ENCODE data around the gene EIF3L.

The EIF3L gene

DNA sequence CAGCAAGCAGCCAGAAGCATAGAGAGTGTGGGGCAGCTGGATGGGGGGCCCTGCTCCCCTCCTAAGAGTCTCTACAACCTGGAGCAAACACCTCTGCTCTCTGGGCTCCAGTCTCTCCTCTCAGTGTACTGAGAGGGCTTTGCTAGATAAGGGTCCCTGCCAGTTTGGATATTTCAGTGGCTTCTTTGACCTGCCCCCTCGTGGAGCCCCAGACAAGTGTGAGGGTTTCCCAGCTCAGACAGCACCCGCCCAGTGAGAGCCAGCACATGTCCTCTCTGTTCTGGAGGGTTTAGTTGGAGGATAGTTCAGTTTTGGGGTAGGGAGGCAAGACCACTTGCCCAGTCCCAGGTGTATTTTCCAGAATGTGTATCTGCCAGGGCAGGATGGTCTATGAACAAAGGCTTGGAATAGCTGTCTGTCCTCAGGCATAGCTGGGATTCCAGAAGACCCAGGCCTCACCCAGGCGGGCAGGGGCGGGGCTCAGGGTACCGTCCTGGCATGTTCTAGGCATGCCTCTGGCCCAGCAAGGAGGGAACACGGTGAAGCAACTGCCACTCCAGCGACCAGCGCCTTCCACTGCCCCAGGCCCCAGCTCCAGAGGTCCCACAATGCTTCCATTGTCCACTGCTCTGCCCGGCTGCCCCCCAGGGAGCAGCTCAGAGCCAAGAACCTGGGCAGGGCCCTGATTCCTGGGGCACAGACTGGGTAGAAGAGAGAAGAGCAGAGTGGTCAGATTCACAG, 49.4 kb downstream of the EIF3L start:
- Histone ChIP-seq H3K27ac (ENCODE audit: low read length, poor library complexity, severe bottlenecking) (peak overlapping the region; percentile 41), H3K36me3 (ENCODE audit: control insufficient read depth in 1 of 2, insufficient read depth in 2 of 2, low read depth in 1 of 2, low read length in 2 of 2) (no peaks in the 10 kb centered on the region), H3K27me3 (ENCODE audit: control insufficient read depth in 1 of 2, insufficient read depth in 1 of 2, low read length in 2 of 2) (no peaks in the 10 kb centered on the region), H2BK5ac (ENCODE audit: low read depth, low read length, poor library complexity, severe bottlenecking) (no peak overlapping the region), H2BK15ac (ENCODE audit: low read depth, poor library complexity, severe bottlenecking) (no peak overlapping the region), H3K4me2 (ENCODE audit: low read length, poor library complexity, severe bottlenecking) (no peak overlapping the region), H3K4me3 (ENCODE audit: insufficient read depth in 1 of 2, low read depth in 1 of 2, low read length in 2 of 2) (no peak overlapping the region), H3K4ac (ENCODE audit: low read depth in 1 of 2, low read length in 2 of 2) (peak overlapping the region; percentile 64 to 68), H3K79me1 (replicated peaks; ENCODE audit: low read length, poor library complexity, severe bottlenecking) (no peaks in the 10 kb centered on the region), H3K18ac (ENCODE audit: low read depth in 1 of 2, low read length in 2 of 2) (peak overlapping the region; percentile 30 to 86), H3K9ac (ENCODE audit: low read length) (peak overlapping the region; percentile 12), H2BK120ac (ENCODE audit: low read depth, low read length) (no peak overlapping the region), H2AFZ (ENCODE audit: low read depth, low read length) (peak overlapping the region; percentile 58), H2BK12ac (ENCODE audit: low read length in 2 of 2) (peak overlapping the region; percentile 29 to 38), H3K14ac (ENCODE audit: low read length in 2 of 2) (peak overlapping the region in 1 of 2 experiments; percentile 73), H3K9me3 (ENCODE audit: control insufficient read depth, low read length) (no peaks in the 10 kb centered on the region), H3K23ac (ENCODE audit: low read length in 2 of 2) (peak overlapping the region in 1 of 2 experiments; percentile 87), H2AK5ac (ENCODE audit: low read length, severe bottlenecking) (peak overlapping the region; percentile 96), H4K91ac (ENCODE audit: low read length) (peak overlapping the region; percentile 23), H4K8ac (ENCODE audit: low read length) (peak overlapping the region; percentile 35), H3K4me1 (ENCODE audit: control insufficient read depth, insufficient read depth, low read depth, low read length) (peaks cover 23% of the 10 kb centered on the region)
- whole genome bisulfite sequencing: 78% methylated on average over 9 of the region's 9 CpGs
- no peak for DNase-seq

DNA sequence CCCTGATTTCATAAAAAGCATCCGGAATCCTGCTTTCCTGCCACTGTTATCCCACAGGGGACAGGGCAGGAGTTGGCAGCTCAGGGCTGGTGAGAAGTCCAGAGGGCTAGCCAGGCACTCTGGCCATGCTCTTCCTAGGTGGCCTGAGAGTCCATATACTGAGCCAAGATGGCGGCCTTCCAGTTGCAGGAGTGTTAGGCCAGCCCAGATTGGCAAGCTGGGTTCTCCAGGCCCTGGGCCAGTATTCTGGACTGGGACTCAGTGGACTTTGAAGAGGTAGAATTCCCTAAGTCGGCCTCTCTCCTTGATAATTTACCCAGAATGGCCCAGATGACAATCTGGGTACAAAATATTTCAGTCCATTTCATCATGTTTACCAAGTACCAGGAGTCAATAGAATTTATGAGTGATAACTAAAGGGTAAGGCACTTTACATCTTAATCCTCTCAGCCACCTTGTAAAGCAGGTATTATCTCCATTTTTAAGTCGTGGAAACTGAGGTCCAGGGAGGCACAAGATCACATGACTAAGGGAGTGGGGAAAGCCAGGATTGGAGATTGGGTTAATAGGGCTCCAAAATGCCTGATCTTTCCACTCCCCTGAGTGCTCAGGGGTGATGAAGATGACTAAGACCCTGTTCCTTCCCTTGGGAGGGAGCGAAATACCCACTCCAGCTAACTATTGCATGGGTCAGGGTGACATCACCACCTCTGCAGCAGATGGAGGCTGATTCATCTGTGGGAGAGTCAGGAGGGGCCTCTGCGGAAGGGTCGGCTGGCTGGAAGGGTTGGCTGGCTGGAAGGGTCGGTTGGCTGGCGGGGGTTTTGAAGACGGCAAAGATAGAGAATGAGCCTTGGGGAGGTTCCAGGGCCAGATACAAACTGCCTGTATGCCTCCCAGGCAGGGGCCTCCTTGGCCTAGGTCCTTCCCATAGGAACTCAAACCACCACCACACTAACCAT, 55.6 kb downstream of the EIF3L start:
- peak; percentile 99 for DNase-seq
- H3K23ac ChIP-seq (ENCODE audit: low read length in 2 of 2): peak overlapping the region in 1 of 2 experiments; percentile 77
- 35% methylated on average over 7 of the region's 10 CpGs for WGBS

DNA sequence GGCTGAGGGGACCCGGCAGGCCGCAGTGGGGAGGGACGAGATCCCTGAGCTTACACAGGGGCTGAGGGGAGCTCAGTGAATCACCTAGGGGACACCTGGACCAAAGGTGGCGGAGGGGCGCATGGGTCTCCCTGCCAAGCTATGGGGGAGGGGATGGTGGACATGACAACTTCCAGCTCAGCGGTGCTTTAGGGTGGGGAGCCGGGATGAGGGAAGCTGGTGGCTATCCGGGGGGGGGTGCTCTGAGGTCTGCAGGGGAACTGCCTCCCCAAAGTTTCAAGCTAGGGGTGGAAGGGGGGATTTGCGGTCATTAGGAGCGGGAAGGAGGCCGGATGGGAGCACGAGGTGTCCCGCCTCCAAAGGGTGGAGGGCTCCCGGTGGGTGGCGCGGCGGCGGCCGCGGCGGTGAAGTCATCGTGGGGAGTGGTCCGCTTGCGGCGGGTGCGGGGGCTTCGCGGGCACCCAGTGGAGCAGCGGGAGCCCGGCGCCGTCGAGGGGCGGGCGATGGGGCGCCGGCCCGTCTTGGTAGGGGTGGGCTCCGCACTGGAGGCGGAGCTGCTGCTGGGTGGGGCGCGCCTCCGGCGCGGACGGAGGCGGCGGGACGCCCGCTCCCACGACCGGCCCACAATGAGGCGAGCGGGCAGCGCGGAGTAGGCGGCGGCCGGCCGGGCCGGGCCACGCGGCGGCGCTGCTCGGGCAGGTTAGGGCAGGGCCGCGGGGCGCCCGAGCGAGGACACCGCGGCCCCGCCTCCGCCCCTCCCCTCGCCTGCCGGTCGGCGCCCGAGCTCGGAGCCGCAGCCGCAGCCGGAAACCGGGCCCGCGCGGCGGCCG, 56.5 kb downstream of the EIF3L start, which contains the start of gene MICALL1:
MICALL1 (plus strand) TSS at position 764 of the 830 bp plus-strand sequence. CDS start 126 bp downstream, outside the sequence.
- H3K18ac ChIP-seq (ENCODE audit: low read depth in 1 of 2, low read length in 2 of 2): peak within 1 kb of the TSS; percentile 97 to 99

More for the DNA sequence above, 55.6 kb downstream of the EIF3L start:
- H3K36me3 ChIP-seq (ENCODE audit: control insufficient read depth in 1 of 2, insufficient read depth in 2 of 2, low read depth in 1 of 2, low read length in 2 of 2): peaks cover 5 to 8% of the 10 kb centered on the region in 2 experiments
- peak overlapping the region; percentile 92 to 95 for H3K4ac ChIP-seq (ENCODE audit: low read depth in 1 of 2, low read length in 2 of 2)
- H2BK12ac ChIP-seq (ENCODE audit: low read length in 2 of 2): peak overlapping the region; percentile 83 to 96
- H3K79me1 ChIP-seq (replicated peaks; ENCODE audit: low read length, poor library complexity, severe bottlenecking): peaks cover 2% of the 10 kb centered on the region
- peak overlapping the region; percentile 83 for H2AK5ac ChIP-seq (ENCODE audit: low read length, severe bottlenecking)
- no peak overlapping the region for H2AFZ ChIP-seq (ENCODE audit: low read depth, low read length)
- peak overlapping the region; percentile 95 for H3K27ac ChIP-seq (ENCODE audit: low read length, poor library complexity, severe bottlenecking)
- H4K91ac ChIP-seq (ENCODE audit: low read length): peak overlapping the region; percentile 100
- peak overlapping the region; percentile 86 for H2BK120ac ChIP-seq (ENCODE audit: low read depth, low read length)
- peak overlapping the region; percentile 12 for H2BK15ac ChIP-seq (ENCODE audit: low read depth, poor library complexity, severe bottlenecking)
- peak overlapping the region; percentile 95 to 99 for H3K18ac ChIP-seq (ENCODE audit: low read depth in 1 of 2, low read length in 2 of 2)
- peak overlapping the region; percentile 81 for H3K4me2 ChIP-seq (ENCODE audit: low read length, poor library complexity, severe bottlenecking)
- peak overlapping the region in 1 of 2 experiments; percentile 37 for H3K14ac ChIP-seq (ENCODE audit: low read length in 2 of 2)
- no peaks in the 10 kb centered on the region for H3K9me3 ChIP-seq (ENCODE audit: control insufficient read depth, low read length)
- H3K4me1 ChIP-seq (ENCODE audit: control insufficient read depth, insufficient read depth, low read depth, low read length): peaks cover 34% of the 10 kb centered on the region
- peak overlapping the region; percentile 98 for H4K8ac ChIP-seq (ENCODE audit: low read length)
- peak overlapping the region; percentile 93 for H3K9ac ChIP-seq (ENCODE audit: low read length)
- H2BK5ac ChIP-seq (ENCODE audit: low read depth, low read length, poor library complexity, severe bottlenecking): peak overlapping the region; percentile 81
- H3K4me3 ChIP-seq (ENCODE audit: insufficient read depth in 1 of 2, low read depth in 1 of 2, low read length in 2 of 2): peak overlapping the region; percentile 72 to 94
- H3K27me3 ChIP-seq (ENCODE audit: control insufficient read depth in 1 of 2, insufficient read depth in 1 of 2, low read length in 2 of 2): no peaks in the 10 kb centered on the region

More for the DNA sequence above, 56.5 kb downstream of the EIF3L start, which contains the start of gene MICALL1:
- Histone ChIP-seq H2AFZ (ENCODE audit: low read depth, low read length) (peak within 1 kb of the TSS; percentile 76), H3K4me3 (ENCODE audit: insufficient read depth in 1 of 2, low read depth in 1 of 2, low read length in 2 of 2) (peak within 1 kb of the TSS; percentile 94 to 97), H2BK15ac (ENCODE audit: low read depth, poor library complexity, severe bottlenecking) (peak within 1 kb of the TSS; percentile 92), H3K79me1 (replicated peaks; ENCODE audit: low read length, poor library complexity, severe bottlenecking) (peaks cover 4% of the 10 kb centered on the region), H3K14ac (ENCODE audit: low read length in 2 of 2) (peak within 1 kb of the TSS; percentile 86 to 95), H4K8ac (ENCODE audit: low read length) (peak within 1 kb of the TSS; percentile 98), H3K36me3 (ENCODE audit: control insufficient read depth in 1 of 2, insufficient read depth in 2 of 2, low read depth in 1 of 2, low read length in 2 of 2) (peaks cover 9% of the 10 kb centered on the region in 2 experiments), H3K4me2 (ENCODE audit: low read length, poor library complexity, severe bottlenecking) (peak within 1 kb of the TSS; percentile 90), H2BK12ac (ENCODE audit: low read length in 2 of 2) (peak within 1 kb of the TSS; percentile 83 to 88), H2BK5ac (ENCODE audit: low read depth, low read length, poor library complexity, severe bottlenecking) (peak within 1 kb of the TSS; percentile 81), H3K9ac (ENCODE audit: low read length) (peak within 1 kb of the TSS; percentile 93), H3K4me1 (ENCODE audit: control insufficient read depth, insufficient read depth, low read depth, low read length) (peaks cover 40% of the 10 kb centered on the region), H2BK120ac (ENCODE audit: low read depth, low read length) (peak within 1 kb of the TSS; percentile 86), H2AK5ac (ENCODE audit: low read length, severe bottlenecking) (peak within 1 kb of the TSS; percentile 83), H3K4ac (ENCODE audit: low read depth in 1 of 2, low read length in 2 of 2) (peak within 1 kb of the TSS; percentile 92 to 97), H3K27ac (ENCODE audit: low read length, poor library complexity, severe bottlenecking) (peak within 1 kb of the TSS; percentile 95), H4K91ac (ENCODE audit: low read length) (peak within 1 kb of the TSS; percentile 100), H3K27me3 (ENCODE audit: control insufficient read depth in 1 of 2, insufficient read depth in 1 of 2, low read length in 2 of 2) (no peaks in the 10 kb centered on the region), H3K23ac (ENCODE audit: low read length in 2 of 2) (peak within 1 kb of the TSS in 1 of 2 experiments; percentile 98), H3K9me3 (ENCODE audit: control insufficient read depth, low read length) (no peaks in the 10 kb centered on the region)
- 9% methylated on average over 31 of the region's 90 CpGs for WGBS
- peak; percentile 72 for DNase-seq
